ENCODE data around the gene RPS19BP1.

- TF ChIP-seq EZH2 (IDR thresholded peaks at IDR 0.05) (no peak), POLR2AphosphoS5 (IDR thresholded peaks at IDR 0.05; ENCODE audit: borderline replicate concordance, low read depth, low read length) (no peak)
Measured at GRCh38 chr22:39530116-39530515, 2.4 kb downstream of the RPS19BP1 start.
